ENCODE data around the gene DPYSL4.
"Not testable (repeated sequence)": the region's sequence is repeated elsewhere in the genome, so short reads cannot be mapped to it uniquely, and the experiment has no call there.

The DPYSL4 gene

GRCh38 chr10:132206806-132207535 lies 20.2 kb downstream of the DPYSL4 start:
- no peak for DNase-seq (ENCODE audit: low read depth in 4 of 4, low spot score in 1 of 4)

GRCh38 chr10:132207536-132208461 lies 21.1 kb downstream of the DPYSL4 start:
- DNase-seq (ENCODE audit: low read depth in 4 of 4, low spot score in 1 of 4), result no peak

GRCh38 chr10:132208462-132209050 lies 21.8 kb downstream of the DPYSL4 start:
- no peak for DNase-seq (ENCODE audit: low read depth in 4 of 4, low spot score in 1 of 4)

GRCh38 chr10:132209130-132209529 lies 22.4 kb downstream of the DPYSL4 start:
- DNase-seq (ENCODE audit: low read depth in 4 of 4, low spot score in 1 of 4), result no peak

GRCh38 chr10:132209978-132210530 lies 23.3 kb downstream of the DPYSL4 start:
- DNase-seq (ENCODE audit: low read depth in 4 of 4, low spot score in 1 of 4), result no peak

GRCh38 chr10:132210766-132211165 lies 24.0 kb downstream of the DPYSL4 start:
- DNase-seq (ENCODE audit: low read depth in 4 of 4, low spot score in 1 of 4), result no peak

GRCh38 chr10:132211246-132211645 lies 24.5 kb downstream of the DPYSL4 start:
- no peak for DNase-seq (ENCODE audit: low read depth in 4 of 4, low spot score in 1 of 4)

GRCh38 chr10:132212816-132213215 lies 26.1 kb downstream of the DPYSL4 start:
- no peak for DNase-seq (ENCODE audit: low read depth in 4 of 4, low spot score in 1 of 4)

- DNase-seq (ENCODE audit: low read depth in 4 of 4, low spot score in 1 of 4), result no peak
Measured at GRCh38 chr10:132213917-132214316, 27.2 kb downstream of the DPYSL4 start.

- not testable (repeated sequence) for DNase-seq (ENCODE audit: low read depth in 4 of 4, low spot score in 1 of 4)
Measured at GRCh38 chr10:132216441-132216840, 29.7 kb downstream of the DPYSL4 start.

- no peak for DNase-seq (ENCODE audit: low read depth in 4 of 4, low spot score in 1 of 4)
Measured at GRCh38 chr10:132219486-132219885, 32.7 kb downstream of the DPYSL4 start.

- no peak for DNase-seq (ENCODE audit: low read depth in 4 of 4, low spot score in 1 of 4)
Measured at GRCh38 chr10:132220061-132220460, 33.3 kb downstream of the DPYSL4 start.

- DNase-seq (ENCODE audit: low read depth in 4 of 4, low spot score in 1 of 4), result not testable (repeated sequence)
Measured at GRCh38 chr10:132220996-132221395, 34.2 kb downstream of the DPYSL4 start.

- DNase-seq (ENCODE audit: low read depth in 4 of 4, low spot score in 1 of 4), result no peak
Measured at GRCh38 chr10:132222726-132223125, 36.0 kb downstream of the DPYSL4 start.

- peak; percentile 24 to 60 (median 42) for DNase-seq (ENCODE audit: low read depth in 4 of 4, low spot score in 1 of 4)
Measured at GRCh38 chr10:132223156-132223590, 36.4 kb downstream of the DPYSL4 start.

GRCh38 chr10:132223611-132224342 lies 37.0 kb downstream of the DPYSL4 start:
- DNase-seq (ENCODE audit: low read depth in 4 of 4, low spot score in 1 of 4), result no peak

GRCh38 chr10:132224343-132225072 lies 37.8 kb downstream of the DPYSL4 start:
- DNase-seq (ENCODE audit: low read depth in 4 of 4, low spot score in 1 of 4), result no peak

GRCh38 chr10:132225073-132225848 lies 38.5 kb downstream of the DPYSL4 start:
- no peak for DNase-seq (ENCODE audit: low read depth in 4 of 4, low spot score in 1 of 4)

- DNase-seq (ENCODE audit: low read depth in 4 of 4, low spot score in 1 of 4), result no peak
Measured at GRCh38 chr10:132225849-132226205, 39.1 kb downstream of the DPYSL4 start.

Measured in stimulated activated CD4-positive, alpha-beta T cell treated with anti-CD3 and anti-CD28 coated beads, Interleukin-1b, Interleukin-23, amount 100 ng/mL, for 24 hours (primary cell).